HepG2 (cell line): ENCODE data around the gene ORM1. TPM values are rescaled to one million over a fixed set of nuclear protein-coding genes. Genes with fewer than 3 reads are reported as not detected.

Source experiments
- BHLHE40 ChIP-seq: IDR thresholded peaks from 2 replicates; pipeline ENCODE4 v1.6.1; 2011; ENCODE audit warnings: low read length, improper control_type of control experiment
- CAMTA2 ChIP-seq: sonication (generic); formaldehyde crosslinking; IDR thresholded peaks from 2 replicates; pipeline ENCODE4 v1.4.0; 2020; ENCODE audit warnings: mild to moderate bottlenecking, missing genetic modification reagents, borderline replicate concordance
- HOXA9 ChIP-seq: sonication (generic); formaldehyde crosslinking; IDR thresholded peaks from 2 replicates; pipeline ENCODE4 v1.8.1; 2022; ENCODE audit warnings: missing genetic modification reagents, mild to moderate bottlenecking, moderate library complexity, borderline replicate concordance
- KLF11 ChIP-seq: IDR thresholded peaks from 2 replicates; pipeline ENCODE4 v1.6.1; 2016; ENCODE audit warnings: missing compliant biosample characterization
- MLLT10 ChIP-seq: sonication (generic); formaldehyde crosslinking; IDR thresholded peaks from 2 replicates; pipeline ENCODE4 v1.4.0; 2020; ENCODE audit warnings: missing genetic modification reagents
- RERE ChIP-seq: IDR thresholded peaks from 2 replicates; pipeline ENCODE4 v1.6.1; 2016; ENCODE audit warnings: low read depth, missing genetic modification reagents, missing compliant biosample characterization
- ZBED4 ChIP-seq: sonication (generic); formaldehyde crosslinking; IDR thresholded peaks from 2 replicates; pipeline ENCODE4 v1.4.0; 2020; ENCODE audit warnings: missing genetic modification reagents, borderline replicate concordance
- polyA plus RNA-seq, 8 experiments: library from polyadenylated mRNA; depleted of rRNA in 3 of 8; stranded (reverse) in 7 of 8; unstranded in 1 of 8; fragments of >200 nt; fragmentation: Illumina TruSeq in 4 of 8; extraction: Trizol in 4 of 8; gene quantifications; 2 replicates each; pipeline versions ENCODE4 v1.2.1 to v1.2.3, GENCODE V29; 2011 to 2016; ENCODE audit warnings: low read depth in 4 of 8, missing spikeins in 1 of 8, mixed read lengths in 1 of 8; ENCODE audit not compliant: insufficient read depth in 1 of 8
- total RNA-seq, 5 experiments: library from RNA; depleted of rRNA; stranded (reverse); fragments of >200 nt; fragmentation: Illumina TruSeq; extraction: Trizol; gene quantifications; 2 replicates each; pipeline ENCODE4 v1.2.3, GENCODE V29; 2016; ENCODE audit warnings: low read depth in 1 of 5

The ORM1 gene
- total and polyA plus RNA-seq, 2 of the 13 experiments (the other 11 are each of a cell fraction or from before 2014, with no cell fraction given) = 699 to 1,180 TPM

- TF ChIP-seq RERE (no peak), BHLHE40 (no peak), MLLT10 (CRISPR knock-in tag) (no peak), CAMTA2 (no peak), ZBED4 (CRISPR knock-in tag) (no peak), KLF11 (CRISPR knock-in tag) (no peak), HOXA9 (CRISPR knock-in tag) (no peak)
Observed at GRCh38 chr9:114356792-114357191, 33.9 kb downstream of the ORM1 start (continued).
